ENCODE results near the gene DTNBP1. TPM values are rescaled to one million over a fixed set of nuclear protein-coding genes. Genes with fewer than 3 reads are reported as not detected.

Gene DTNBP1
- total and polyA plus RNA-seq, 2 experiments from 2014 or later, result 0.32 to 15.8 TPM

DNA sequence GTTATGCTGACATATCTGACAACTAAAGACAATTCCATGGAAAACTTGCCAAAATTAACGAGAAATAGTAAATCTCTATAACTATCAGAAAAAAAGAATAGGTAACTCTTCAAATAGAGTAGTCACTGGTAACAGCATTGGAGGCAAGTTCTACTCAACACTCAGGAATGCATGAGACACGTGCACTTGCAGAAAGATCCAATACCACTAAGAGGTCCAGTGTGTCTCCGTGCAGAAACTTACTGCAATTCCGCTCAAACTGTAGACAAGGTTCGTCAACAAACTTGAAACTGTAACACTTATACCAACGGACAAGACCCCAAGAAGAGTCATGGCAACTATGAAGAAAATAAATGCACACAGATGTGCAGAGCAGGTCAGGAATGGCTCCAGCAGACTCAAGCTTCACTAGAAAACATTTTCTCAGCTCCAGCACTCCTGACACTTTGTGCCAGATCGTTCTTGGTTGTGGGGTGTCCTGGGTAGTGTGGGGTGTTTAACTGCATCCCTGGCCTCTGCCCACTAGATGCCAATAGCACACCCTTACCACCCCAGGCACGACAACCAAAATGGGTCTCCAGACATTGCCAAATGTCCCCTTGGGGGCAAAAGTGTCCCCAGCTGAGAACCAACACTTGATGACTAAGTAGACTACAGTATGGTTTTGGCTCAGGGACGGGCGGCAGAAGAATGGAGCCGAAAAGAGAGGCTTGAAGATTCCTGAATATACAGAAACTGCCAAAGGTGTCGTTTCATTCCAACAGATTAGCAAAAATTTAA lies 134.8 kb downstream of the DTNBP1 start:
- Histone ChIP-seq H3K79me2 (ENCODE audit: insufficient read depth) (no peaks in the 10 kb centered on the region), H3K27ac (no peak overlapping the region), H2AFZ (no peak overlapping the region), H4K20me1 (ENCODE audit: insufficient read depth) (no peaks in the 10 kb centered on the region), H3K9me2 (ENCODE audit: insufficient read depth) (no peaks in the 10 kb centered on the region), H3K36me3 (ENCODE audit: low read depth) (no peaks in the 10 kb centered on the region; the same call in 1 of the 2 replicates), H3K27me3 (replicated peaks; ENCODE audit: insufficient read depth) (no peaks in the 10 kb centered on the region), H3K9ac (no peak overlapping the region), H3K4me2 (ENCODE audit: unreplicated experiment) (no peak overlapping the region), H3K4me1 (ENCODE audit: insufficient read depth) (no peaks in the 10 kb centered on the region), H3K9me3 (ENCODE audit: low read depth) (no peaks in the 10 kb centered on the region), H3F3A (ENCODE audit: insufficient read depth) (peaks cover 10% of the 10 kb centered on the region; the same call in 1 of the 2 replicates), H3K4me3 (no peak overlapping the region)
- in situ Hi-C loops (cut with MboI), result no loop called here
- 96% methylated on average over 12 of the region's 12 CpGs for WGBS, 2 experiments (ENCODE audit: low coverage in 1 of 2, low lambda C conversion rate in 2 of 2, missing lambda C conversion rate in 2 of 2)
- DNase-seq, result peak; percentile 47
- no peak for TF ChIP-seq EZH2 (IDR thresholded peaks at IDR 0.05; ENCODE audit: insufficient read depth, poor library complexity, severe bottlenecking)
- no peak for TF ChIP-seq EZH2phosphoT487 (IDR thresholded peaks at IDR 0.05; ENCODE audit: insufficient read depth, low read depth)

DNA sequence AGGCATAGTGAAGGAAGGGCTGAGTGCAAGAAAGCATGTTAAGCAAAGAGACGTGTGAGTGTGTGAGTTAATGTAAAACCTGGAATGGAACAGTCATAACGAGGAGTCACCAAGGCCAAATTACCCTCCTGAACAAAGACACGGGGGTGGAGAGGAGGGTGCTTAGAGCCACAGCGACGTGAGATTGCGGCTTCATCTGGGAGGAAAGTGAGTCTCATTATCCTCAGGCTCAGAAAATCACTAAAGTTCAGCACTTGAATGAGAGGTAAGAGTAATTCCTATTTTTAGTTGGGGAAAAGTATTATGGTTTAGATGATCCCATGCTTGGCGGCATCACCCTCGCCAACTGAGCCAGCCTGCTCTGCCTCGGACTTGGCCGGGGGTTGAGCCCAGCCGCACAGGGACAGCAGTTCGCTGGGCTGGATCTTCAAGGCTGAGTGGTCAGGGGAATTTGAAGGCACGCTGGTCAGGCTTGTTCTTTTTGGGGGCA lies 136.6 kb downstream of the DTNBP1 start:
- Histone ChIP-seq H3K4me3 (no peak overlapping the region), H3K27me3 (replicated peaks; ENCODE audit: insufficient read depth) (no peaks in the 10 kb centered on the region), H3K4me1 (ENCODE audit: insufficient read depth) (no peaks in the 10 kb centered on the region), H3K9ac (no peak overlapping the region), H2AFZ (no peak overlapping the region), H3K27ac (no peak overlapping the region), H3K4me2 (ENCODE audit: unreplicated experiment) (no peak overlapping the region), H3K9me2 (ENCODE audit: insufficient read depth) (no peaks in the 10 kb centered on the region), H4K20me1 (ENCODE audit: insufficient read depth) (no peaks in the 10 kb centered on the region), H3K9me3 (ENCODE audit: low read depth) (no peaks in the 10 kb centered on the region), H3F3A (ENCODE audit: insufficient read depth) (peaks cover 10% of the 10 kb centered on the region; the same call in 1 of the 2 replicates), H3K79me2 (ENCODE audit: insufficient read depth) (no peaks in the 10 kb centered on the region), H3K36me3 (ENCODE audit: low read depth) (peaks cover 14% of the 10 kb centered on the region; the same call in 1 of the 2 replicates)
- DNase-seq, result no peak
- TF ChIP-seq EZH2phosphoT487 (IDR thresholded peaks at IDR 0.05; ENCODE audit: insufficient read depth, low read depth) (no peak), EZH2 (IDR thresholded peaks at IDR 0.05; ENCODE audit: insufficient read depth, poor library complexity, severe bottlenecking) (no peak)
- WGBS, 2 experiments (ENCODE audit: low coverage in 1 of 2, low lambda C conversion rate in 2 of 2, missing lambda C conversion rate in 2 of 2), result 97 to 99% methylated on average over 13 of the region's 13 CpGs
- in situ Hi-C loops (cut with MboI), result no loop called here

- H3K9ac ChIP-seq, result no peak overlapping the region
- in situ Hi-C loops (cut with MboI), result no loop called here
- H3K9me2 ChIP-seq (ENCODE audit: insufficient read depth), result no peaks in the 10 kb centered on the region
- no peaks in the 10 kb centered on the region for H3K79me2 ChIP-seq (ENCODE audit: insufficient read depth)
- peaks cover 10% of the 10 kb centered on the region; the same call in 1 of the 2 replicates for H3F3A ChIP-seq (ENCODE audit: insufficient read depth)
- no peak overlapping the region for H3K4me2 ChIP-seq (ENCODE audit: unreplicated experiment)
- WGBS, 2 experiments (ENCODE audit: low coverage in 1 of 2, low lambda C conversion rate in 2 of 2, missing lambda C conversion rate in 2 of 2), result 98 to 100% methylated on average over 14 of the region's 14 CpGs
- H4K20me1 ChIP-seq (ENCODE audit: insufficient read depth), result no peaks in the 10 kb centered on the region
- H2AFZ ChIP-seq, result no peak overlapping the region
- H3K36me3 ChIP-seq (ENCODE audit: low read depth), result peaks cover 24% of the 10 kb centered on the region; the same call in 1 of the 2 replicates
- H3K4me3 ChIP-seq, result no peak overlapping the region
- H3K27me3 ChIP-seq (replicated peaks; ENCODE audit: insufficient read depth), result no peaks in the 10 kb centered on the region
- H3K27ac ChIP-seq, result no peak overlapping the region
- TF ChIP-seq EZH2 (IDR thresholded peaks at IDR 0.05; ENCODE audit: insufficient read depth, poor library complexity, severe bottlenecking) (no peak), EZH2phosphoT487 (IDR thresholded peaks at IDR 0.05; ENCODE audit: insufficient read depth, low read depth) (no peak)
- H3K4me1 ChIP-seq (ENCODE audit: insufficient read depth), result no peaks in the 10 kb centered on the region
- no peak for DNase-seq
- H3K9me3 ChIP-seq (ENCODE audit: low read depth), result no peaks in the 10 kb centered on the region
Measured at GRCh38 chr6:15524861-15525401, 137.9 kb downstream of the DTNBP1 start.

GRCh38 chr6:15523679-15524630 lies 138.9 kb downstream of the DTNBP1 start:
- Histone ChIP-seq H3K36me3 (ENCODE audit: low read depth) (peaks cover 27% of the 10 kb centered on the region; the same call in 1 of the 2 replicates), H4K20me1 (ENCODE audit: insufficient read depth) (no peaks in the 10 kb centered on the region), H3K27me3 (replicated peaks; ENCODE audit: insufficient read depth) (no peaks in the 10 kb centered on the region), H3K4me1 (ENCODE audit: insufficient read depth) (no peaks in the 10 kb centered on the region), H3K9me2 (ENCODE audit: insufficient read depth) (no peaks in the 10 kb centered on the region), H3F3A (ENCODE audit: insufficient read depth) (peaks cover 10% of the 10 kb centered on the region; the same call in 1 of the 2 replicates), H3K4me3 (no peak overlapping the region), H2AFZ (no peak overlapping the region), H3K9ac (no peak overlapping the region), H3K4me2 (ENCODE audit: unreplicated experiment) (no peak overlapping the region), H3K9me3 (ENCODE audit: low read depth) (no peaks in the 10 kb centered on the region), H3K27ac (no peak overlapping the region), H3K79me2 (ENCODE audit: insufficient read depth) (no peaks in the 10 kb centered on the region)
- in situ Hi-C loops (cut with MboI), result no loop called here
- DNase-seq, result no peak
- WGBS, 2 experiments (ENCODE audit: low coverage in 1 of 2, low lambda C conversion rate in 2 of 2, missing lambda C conversion rate in 2 of 2), result 98 to 99% methylated on average over 23 of the region's 23 CpGs
- TF ChIP-seq EZH2phosphoT487 (IDR thresholded peaks at IDR 0.05; ENCODE audit: insufficient read depth, low read depth) (no peak), EZH2 (IDR thresholded peaks at IDR 0.05; ENCODE audit: insufficient read depth, poor library complexity, severe bottlenecking) (no peak)

All from GM23248 (cell line).